ENCODE measurements around the gene GLIS1.

The GLIS1 gene

DNA sequence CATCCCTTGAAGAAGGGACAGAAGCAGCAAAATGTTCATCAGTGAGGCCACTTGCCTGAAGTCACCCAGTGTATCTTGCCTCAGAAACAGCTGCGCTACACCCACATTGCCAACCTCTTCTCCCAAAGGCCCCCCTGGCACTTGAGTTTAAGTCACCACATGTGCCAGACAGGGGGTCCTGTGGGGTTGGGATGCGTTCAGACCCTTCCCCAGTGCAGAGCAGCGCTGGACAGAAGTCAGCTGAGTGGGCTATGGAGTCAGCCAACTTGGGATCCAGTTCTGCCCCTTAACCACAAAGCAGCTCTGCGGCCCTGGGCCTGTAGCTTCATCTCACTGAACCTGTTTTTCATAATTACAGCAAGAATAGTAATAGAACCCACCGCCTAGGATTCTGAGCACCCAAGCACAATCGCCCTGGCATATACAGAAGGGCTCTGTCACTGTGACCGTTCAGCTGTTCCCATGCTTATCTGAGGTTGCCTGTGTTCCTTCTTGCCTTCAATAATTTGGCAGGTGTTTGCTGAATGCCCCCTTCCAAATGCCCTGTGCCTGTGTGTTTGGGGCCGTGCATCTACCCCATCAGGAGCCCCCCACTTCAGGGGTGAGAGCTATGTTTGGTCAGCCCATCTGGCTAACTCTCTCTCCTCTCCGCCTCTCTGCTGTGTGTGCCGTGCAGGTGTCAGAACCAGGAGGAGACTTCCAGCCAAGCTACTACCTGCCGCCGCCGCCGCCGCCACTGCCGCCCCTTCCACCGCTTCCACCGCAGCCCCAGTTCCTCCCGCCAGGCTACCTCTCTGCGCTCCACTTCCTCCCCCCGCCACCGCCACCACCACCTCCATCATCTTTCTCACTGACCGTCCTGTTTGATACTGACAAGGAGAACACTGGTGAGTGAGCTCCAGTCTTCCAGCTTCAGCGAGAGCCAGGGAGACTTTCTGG, 274.7 kb downstream of the GLIS1 start:
- no peak for DNase-seq (ENCODE audit: low read depth in 2 of 2)

DNA sequence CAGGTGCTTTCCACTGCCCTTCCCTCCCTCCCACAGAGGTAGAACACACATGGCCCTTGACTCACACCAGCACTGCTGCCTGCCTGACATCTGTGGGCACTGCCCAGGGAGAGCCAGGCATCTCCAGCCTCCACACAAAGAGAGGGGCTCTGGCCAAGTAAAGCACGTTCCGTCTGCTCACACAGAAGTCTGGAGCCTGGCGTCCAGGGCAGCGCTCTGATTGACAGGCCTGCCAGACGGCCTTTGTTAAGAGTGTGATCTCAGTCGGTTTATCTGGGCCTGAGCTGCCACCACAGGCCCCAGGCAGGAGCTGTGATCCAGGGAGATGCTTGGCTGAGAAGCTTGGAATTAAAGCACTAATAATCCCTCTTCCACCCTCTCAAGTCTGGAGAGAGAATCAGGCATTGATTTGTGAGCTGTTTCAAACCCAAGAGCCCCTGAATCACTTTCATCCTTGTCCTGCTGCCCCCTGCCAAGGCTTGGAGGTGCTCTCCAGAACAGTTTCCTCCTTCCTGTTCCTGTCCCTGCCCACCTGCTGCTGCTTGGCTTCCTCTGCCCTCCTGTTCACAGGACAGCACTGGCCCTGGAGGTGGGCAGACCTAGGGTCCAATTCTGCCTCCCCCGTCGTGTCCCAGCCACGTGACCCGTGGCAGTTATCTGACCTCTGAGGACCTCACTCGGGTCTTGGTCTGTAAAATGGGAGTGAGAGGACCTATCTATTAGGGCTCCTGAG, 276.0 kb downstream of the GLIS1 start:
- no peak for DNase-seq (ENCODE audit: low read depth in 2 of 2)

DNA sequence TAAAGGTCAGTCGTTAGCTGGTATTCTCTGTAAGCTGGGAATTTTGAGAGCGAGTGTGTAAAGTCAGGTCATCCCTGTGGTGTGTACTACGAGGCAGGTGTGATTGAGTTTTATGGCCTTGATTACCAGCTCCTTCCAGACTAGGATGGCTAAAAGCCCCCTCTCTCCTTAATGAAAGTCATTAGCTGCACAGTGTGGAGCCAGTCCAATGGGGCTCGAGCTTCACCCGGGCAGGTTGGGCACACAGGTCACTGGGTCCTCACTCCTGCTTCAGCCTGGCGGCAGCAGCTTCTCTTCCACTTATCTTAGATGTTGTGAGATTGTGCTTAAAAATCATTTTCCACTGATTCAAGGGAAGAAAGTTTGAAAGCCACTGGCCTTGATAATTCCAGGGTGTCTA, 276.8 kb downstream of the GLIS1 start:
- no peak for DNase-seq (ENCODE audit: low read depth in 2 of 2)

DNA sequence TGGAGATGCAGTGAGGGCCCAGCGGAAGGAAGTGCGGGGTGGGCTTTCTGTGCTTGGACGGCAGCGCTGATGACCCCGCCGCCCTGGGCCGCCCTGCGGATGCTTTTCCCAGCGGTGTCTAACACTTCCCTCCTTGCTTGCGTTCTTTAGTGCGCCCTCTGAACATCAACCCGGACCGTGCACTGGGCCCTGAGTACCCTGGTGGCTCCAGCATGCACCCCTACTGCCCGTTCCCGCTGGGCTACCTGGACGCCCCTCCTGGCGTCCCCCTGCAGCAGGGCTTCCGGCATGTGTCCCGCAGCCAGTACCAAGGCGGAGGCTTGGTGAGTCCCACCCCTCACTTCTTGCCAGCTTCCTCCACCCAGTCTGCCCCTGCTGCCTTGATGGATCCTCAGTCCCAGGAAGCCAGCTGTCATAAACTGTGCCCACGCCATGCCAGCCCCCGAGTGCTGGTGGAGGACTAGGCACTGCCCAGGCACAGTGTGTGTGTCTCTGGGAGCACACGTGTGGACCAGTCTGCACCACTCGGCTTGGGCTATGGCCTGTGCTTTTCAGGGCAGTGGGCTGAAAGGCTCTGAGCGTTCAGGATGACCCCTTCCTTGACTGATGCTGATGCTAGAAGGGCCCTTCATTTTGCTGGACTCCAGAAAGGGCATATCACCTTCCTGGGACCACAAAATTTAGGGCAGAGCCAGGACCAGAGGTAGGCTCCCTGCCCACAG, 277.5 kb downstream of the GLIS1 start:
- no peak for DNase-seq (ENCODE audit: low read depth in 2 of 2)

DNA sequence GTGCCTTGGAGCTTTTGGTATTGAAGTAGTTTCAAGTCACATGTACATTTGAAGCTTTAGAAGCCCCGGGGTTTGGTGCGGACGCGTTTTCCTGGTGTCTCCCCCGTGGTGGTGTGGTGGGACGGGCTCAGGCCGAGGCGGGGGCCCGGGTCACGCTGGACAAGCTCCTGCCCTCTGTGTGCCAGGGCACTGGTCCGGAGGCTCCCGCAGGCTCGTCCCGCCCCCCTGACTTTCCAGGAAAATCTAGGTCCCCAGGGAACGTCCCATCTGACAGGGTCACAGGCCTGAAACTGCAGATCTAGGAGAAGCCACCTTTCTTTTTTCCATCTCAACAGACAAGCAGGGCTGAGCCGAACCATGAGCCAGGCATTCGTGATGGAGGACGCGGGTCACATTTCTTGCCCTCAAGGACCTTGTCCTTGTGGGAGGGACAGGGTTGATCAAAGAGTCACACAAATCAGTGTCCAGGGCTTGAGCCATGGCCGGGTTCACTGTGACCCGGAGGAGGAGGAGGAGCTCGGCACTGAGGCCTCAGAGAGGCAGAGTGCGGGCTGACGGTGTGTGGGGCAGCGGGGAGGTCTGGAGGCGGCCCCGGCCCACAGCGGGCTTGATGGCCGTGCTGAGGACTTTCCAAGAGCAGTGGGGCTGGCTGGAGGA, 278.2 kb downstream of the GLIS1 start:
- no peak for DNase-seq (ENCODE audit: low read depth in 2 of 2)

DNA sequence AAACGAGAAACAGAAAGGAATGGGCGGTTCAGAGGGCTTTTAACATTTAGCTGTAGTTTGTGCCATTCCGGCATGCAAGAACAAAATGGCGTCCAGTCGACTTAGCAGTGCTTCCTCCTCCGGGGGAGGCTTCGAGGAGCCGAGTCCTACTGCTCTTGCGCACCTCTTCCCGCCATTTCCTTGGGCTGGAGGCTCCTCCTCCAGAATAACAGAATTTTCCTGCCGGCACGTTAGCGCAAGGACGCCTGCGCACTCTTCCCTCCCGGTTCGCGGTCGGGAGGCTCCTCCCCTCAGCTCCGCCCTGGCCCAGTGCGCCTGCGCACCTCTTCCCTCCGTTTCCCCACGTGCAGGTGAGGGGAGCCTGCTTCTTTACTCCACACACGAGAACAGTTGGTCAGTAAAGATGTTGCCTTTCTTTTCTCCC, 278.7 kb downstream of the GLIS1 start:
- DNase-seq (ENCODE audit: low read depth in 2 of 2): no peak

DNA sequence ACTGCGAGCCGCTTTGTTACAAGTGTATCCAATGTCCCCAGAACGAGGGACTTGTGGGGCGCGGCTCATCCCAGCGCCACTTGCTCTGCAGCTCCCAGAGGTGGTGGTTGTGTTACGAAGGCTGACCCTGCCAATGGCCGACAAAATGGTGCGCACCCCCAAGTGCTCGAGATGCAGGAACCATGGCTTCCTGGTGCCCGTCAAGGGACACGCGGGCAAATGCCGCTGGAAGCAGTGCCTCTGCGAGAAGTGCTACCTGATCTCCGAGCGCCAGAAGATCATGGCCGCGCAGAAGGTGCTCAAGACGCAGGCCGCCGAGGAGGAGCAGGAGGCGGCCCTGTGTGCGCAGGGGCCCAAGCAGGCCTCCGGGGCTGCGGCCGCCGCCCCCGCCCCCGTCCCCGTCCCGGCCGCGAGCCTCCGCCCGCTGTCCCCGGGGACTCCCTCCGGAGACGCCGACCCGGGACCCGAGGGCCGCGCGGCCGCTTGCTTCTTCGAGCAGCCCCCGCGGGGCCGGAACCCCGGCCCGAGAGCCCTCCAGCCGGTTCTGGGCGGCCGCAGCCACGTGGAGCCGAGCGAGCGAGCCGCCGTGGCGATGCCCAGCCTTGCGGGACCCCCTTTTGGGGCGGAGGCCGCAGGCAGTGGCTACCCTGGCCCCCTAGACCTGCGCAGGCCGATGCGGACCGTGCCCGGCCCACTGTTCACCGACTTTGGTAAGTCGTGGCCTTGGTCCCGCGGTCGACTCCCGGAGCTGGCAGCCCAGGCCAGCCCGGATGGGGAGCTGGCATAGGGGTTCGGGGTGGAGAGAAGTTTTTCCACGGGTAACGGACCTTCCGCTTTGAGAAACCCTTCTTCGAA, 279.4 kb downstream of the GLIS1 start, which contains the start of gene DMRTB1:
TSS of gene DMRTB1 (plus strand) at position 79 of the 855 bp plus-strand sequence. CDS start at position 134, 55 bp downstream.
- DNase-seq (ENCODE audit: low read depth in 2 of 2): no peak

DNA sequence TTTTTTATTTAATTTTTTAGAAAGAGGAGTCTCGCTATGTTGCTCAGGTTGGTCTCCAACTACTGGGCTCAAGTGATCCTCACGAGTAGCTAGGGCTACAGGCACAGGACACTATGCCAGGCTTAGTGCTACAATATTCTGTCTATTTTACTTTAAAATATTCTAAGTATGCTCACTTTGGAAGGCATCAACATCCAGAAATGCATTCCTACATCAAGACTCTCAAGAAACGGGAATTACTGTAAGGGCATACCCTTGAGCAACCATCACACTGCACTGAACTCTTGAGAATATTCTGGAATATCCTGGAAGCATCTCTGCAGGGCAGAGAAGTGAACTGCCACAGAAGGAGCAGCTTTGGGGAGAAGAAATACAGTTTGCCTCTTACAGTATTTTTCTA, 280.3 kb downstream of the GLIS1 start:
- no peak for DNase-seq (ENCODE audit: low read depth in 2 of 2)

Data from stimulated activated CD4-positive, alpha-beta T cell treated with anti-CD3 and anti-CD28 coated beads, Interleukin-1b, Interleukin-23, amount 100 ng/mL, for 1 hour (primary cell).